HG03139 (cell line): Measurements from ENCODE around the gene MMD2.
"Not testable (repeated sequence)": the region's sequence is repeated elsewhere in the genome, so short reads cannot be mapped to it uniquely, and the experiment has no call there.

ENCODE experiments used
- ATAC-seq: cut with Tn5 transposase; IDR thresholded peaks from one replicate; pipeline ENCODE4 v1.9.1; 2021; ENCODE audit not compliant: unreplicated experiment

The MMD2 gene, protein sequence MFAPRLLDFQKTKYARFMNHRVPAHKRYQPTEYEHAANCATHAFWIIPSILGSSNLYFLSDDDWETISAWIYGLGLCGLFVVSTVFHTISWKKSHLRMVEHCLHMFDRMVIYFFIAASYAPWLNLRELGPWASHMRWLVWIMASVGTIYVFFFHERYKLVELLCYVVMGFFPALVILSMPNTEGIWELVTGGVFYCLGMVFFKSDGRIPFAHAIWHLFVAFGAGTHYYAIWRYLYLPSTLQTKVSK

DNA sequence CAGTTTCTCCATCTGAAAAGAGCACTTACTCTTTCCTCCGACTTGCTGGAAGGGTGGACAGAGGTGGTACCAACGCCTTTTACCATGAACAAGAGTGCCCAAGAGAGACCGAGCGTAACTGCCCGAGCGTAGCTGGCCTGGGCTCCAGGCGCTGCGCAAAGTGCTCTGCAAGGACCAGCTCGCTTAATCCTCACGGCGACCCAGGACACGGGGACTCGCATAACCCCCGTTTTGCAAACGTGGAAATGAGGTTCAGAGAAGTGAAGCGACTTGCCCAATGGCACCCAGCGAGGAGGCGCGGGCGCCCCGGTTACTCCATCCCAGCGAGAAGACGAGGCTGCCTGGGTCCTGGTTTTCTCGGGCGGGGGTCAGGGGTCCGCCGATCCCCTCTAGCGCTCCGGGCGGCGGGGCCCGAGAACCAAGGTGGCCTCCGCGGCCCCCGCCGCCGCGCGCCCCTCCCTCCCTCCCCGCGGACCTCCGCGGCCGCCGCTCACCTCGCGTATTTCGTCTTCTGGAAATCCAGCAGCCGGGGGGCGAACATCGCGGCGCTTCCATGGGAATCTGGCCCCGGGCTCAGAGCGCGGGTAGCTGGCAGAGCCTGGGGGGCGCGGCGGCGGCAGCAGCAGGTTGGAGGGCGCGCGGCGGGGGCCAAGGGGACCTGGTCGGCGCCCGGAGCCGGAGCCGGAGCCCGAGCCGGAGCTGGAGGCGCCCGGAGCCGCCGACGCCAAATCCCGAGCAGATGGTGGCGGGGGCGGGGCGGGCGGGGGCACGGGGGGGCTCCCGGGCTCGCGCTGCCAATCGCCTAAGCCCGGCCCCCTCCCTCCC is at the start of gene MMD2:
TSS of gene MMD2 (minus strand) at position 711 of the 825 bp plus-strand sequence. CDS start at position 541, 170 bp downstream.
- no peak for ATAC-seq

DNA sequence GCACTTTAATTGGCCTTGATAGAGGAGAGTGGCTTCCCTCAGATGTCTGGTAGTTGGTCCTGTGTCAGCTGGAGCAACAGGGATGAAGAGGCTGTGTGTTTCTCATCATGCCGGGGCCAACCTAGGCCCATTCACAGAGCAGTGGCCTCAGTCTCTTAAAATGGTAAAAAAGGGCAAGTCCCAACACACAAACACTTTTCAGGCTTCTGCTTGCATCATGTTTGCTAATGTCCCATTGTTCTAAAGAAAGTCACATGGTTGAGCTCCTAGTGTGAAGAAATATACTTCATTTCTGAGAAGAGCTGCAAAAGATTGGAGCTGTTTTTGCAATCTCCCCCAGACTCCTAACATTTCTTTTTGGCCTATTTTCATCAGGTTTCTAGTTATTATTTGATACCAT is 46.1 kb upstream of the MMD2 start:
- ATAC-seq = no peak

DNA sequence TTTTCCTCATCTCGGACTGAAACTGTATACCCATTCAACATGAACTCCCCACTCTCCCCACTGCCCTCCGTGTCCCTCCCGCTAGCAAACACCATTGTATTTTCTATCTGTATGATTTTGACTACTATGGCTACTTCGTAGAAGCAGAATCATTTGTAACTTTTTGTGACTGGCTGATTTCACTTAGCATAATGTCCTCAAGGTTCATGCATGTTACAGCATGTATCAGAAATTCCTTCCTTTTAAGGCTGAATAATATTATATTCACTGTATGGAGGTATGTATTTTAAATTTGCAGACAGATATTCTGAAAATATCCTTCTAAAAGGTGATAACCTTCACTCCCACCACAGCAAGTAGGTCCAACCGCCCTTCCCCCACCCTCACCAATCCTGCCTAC is 42.9 kb upstream of the MMD2 start:
- ATAC-seq = no peak

DNA sequence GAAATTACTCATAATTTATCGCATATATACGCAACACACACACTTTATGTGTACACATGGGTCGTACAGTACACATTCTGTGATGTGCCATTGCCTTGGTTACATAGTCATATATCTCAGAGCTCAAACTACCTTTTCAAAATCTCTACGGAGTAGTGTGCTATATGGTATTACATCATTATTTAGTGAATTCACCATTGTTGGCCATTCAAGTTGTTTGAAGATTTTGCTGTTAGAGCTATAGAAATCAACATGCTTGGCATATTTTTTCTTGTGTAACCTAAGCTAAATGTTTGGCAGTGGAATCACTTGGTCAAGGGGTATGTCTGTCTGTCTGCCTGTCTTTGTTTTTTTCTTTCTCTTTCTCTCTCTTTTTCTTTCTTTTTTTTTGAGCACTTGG is 42.0 kb upstream of the MMD2 start:
- no peak for ATAC-seq

DNA sequence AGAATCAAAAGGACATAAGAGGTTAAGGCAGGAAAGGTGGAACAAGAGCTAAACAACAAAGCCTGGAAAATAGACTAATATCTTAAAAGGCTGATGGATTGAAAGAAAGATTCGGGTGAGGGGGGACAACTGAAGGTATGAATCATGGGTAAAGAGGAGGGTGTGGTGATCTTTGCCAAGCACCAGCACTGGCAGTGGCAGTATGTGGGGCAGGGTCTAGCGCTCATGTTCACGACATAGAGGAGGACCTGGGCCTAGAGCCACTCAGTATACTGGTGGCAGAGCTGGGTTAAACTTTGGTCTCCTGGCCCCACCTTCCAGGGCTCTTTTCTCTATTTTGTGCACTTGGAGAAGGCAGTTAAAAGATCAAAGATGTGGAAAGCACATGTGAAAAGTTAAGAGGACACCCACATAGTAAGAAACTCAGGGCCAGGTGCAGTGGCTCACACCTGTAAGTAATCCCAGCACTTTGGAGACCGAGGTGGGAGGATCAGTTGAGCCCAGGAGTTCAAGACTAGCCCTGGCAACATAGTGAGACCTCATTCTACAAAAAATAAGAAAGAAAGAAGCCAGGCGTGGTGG is 40.5 kb upstream of the MMD2 start:
- no peak for ATAC-seq

DNA sequence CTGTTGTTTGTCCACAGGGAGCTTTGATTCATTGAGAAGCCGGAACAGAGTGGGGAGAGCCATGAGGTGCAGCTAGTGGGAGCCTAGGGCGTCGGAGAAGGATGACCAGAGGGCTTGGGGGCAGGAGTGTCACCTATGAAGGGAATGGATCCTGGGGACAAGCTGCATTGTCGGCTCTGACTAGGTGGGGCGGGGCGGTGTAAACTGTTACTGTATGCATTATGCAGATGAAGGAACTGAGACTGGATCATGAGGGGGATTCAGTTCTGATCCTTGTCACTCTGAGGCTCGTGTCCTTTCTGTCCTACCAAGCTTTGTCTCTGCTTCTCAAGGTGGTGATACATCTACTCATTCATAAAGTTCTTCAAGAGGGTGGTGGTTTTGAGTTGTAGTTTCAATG is 39.9 kb upstream of the MMD2 start:
- ATAC-seq = no peak

DNA sequence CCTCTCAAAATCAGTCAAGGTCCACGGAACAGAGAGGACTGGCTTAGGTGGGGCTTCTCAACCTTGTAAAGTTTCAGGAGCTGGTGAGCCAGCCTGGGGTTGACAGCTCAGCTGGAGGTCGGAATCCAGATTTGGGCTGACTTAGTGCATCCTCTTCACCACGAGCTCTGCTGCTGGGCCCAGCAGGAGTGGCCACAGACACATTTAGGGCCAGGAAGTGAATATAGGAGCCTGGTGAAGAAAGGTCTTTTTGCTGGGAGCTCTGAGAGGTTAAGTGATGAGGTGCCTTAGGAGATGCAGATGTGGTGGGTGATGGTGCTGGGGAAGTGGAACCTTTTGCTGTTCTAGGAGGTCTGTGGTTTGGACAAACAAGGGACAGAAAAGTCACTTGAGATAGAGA is 39.3 kb upstream of the MMD2 start:
- ATAC-seq = no peak

DNA sequence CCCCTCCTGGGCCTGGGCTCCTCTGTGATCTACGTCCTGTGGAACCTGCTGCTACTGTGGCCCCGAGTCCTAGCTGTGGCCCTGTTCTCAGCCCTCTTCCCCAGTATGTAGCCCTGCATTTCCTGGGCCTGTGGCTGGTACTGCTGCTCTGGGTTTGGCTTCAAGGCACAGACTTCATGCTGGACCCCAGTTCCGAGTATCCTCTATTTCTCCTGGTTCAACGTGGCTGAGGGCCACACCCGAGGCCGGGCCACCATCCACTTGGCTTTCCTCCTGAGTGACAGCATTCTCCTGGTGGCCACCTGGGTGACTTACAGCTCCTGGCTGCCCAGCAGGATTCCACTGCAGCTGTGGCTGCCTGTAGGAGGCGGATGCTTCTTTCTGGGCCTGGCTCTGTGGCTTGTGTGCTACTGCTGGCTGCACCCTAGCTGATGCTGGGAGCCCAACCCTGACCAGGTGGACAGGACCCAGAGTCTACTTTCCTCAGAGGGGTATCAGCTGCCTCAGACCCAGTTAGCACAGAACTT is 37.8 kb upstream of the MMD2 start:
- ATAC-seq = no peak

DNA sequence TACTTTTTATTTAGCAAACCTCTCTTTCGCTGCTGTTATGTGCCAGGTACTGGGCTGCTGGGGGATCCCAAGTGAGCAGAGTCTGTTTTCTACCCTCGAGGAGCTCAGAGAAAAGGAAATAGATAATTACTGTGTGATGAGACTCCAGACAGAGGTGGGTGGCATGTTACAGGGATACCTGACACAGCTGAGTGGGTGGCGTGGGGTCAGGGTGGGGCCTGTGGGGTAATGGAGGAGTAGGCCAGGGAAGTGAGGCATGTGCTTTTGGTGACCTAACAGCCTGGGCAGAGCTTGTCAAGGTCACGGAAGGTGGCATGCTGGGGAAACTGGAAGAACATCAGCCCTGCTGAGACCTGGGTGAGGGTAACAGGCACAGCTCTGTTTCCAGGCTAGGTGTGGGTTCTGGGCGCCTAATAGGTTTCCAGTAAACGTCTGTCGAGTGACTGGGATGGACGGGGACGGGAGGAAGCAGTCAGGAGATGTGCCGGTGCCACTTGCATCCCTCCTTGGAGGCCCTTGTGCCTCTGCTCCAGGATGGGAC is 36.5 kb upstream of the MMD2 start:
- ATAC-seq = no peak

DNA sequence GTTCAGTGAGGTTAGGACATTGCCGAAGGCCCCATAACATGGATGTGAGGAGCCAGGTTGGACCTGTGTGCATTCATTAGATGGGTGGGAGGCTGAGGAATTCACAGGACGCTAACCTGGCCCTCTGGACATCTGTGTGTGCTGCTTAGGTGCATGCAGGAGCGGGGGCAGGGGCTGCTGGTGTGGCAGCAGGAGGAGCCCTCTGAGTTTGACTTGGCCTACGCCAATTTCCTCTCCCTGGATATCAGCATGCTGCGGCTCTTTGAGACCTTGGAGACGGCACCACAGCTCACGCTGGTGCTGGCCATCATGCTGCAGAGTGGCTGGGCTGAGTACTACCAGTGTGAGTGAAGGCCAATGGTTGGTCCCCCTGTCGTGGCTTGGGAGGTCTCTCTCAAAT is 34.5 kb upstream of the MMD2 start:
- no peak for ATAC-seq

DNA sequence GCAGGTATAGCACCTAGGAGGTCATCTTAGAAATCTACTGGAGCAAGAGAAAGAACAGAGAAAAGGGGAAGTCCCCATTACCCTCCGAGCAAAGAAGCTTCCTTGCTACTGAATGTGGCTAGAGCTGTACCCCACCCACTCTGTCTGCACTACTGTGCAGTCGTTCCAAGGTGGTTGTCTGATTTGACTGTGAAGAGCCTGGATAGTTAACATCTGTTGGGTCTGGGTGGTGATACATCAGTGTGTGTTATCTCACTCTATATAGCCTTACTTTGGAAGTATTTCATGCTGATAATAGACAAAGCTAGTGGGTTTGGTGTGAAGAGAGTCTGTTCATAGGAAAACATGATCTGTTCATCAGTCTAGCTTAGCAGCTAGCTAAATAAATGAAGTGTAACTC is 23.8 kb upstream of the MMD2 start:
- ATAC-seq = not testable (repeated sequence)

DNA sequence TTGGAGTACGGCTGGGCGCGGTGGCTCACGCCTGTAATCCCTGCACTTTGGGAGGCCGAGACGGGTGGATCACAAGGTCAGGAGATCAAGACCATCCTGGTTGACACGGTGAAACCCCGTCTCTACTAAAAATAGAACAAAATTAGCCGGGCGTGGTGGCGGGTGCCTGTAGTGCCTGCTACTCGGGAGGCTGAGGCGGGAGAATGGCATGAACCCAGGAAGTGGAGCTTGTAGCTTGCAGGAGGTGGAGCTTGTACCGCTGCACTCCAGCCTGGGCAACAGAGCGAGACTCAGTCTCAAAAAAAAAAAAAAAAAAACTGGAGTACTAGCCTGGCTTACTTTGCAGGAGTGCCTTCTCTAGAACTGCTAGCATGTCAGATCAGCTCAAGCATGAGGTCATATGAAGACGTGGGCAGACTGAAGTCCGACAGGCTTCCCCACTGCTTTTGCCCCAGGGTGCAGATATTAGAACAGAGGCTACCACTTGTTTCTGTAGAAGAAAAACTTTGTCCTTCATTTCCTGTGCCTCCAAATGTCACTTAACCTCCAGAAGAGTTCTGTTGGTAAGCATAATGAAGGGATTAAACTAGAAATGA is 22.4 kb upstream of the MMD2 start:
- ATAC-seq = not testable (repeated sequence)

DNA sequence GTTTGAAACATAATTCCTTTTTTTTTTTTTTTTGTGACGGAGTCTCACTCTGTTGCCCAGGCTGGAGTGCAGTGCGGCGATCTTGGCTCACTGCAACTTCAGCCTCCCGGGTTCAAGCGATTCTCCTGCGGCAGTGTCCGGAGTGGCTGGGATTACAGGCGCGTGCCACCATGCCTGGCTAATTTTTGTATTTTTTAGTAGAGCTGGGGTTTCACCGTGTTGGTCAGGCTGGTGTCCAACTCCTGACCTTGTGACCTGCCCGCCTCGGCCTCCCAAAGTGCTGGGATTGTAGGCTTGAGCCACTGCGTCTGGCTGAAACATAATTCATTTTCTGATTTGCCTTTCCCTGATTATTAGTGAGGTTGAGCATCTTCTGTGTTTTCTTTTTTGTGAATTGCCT is 16.6 kb upstream of the MMD2 start:
- not testable (repeated sequence) for ATAC-seq

DNA sequence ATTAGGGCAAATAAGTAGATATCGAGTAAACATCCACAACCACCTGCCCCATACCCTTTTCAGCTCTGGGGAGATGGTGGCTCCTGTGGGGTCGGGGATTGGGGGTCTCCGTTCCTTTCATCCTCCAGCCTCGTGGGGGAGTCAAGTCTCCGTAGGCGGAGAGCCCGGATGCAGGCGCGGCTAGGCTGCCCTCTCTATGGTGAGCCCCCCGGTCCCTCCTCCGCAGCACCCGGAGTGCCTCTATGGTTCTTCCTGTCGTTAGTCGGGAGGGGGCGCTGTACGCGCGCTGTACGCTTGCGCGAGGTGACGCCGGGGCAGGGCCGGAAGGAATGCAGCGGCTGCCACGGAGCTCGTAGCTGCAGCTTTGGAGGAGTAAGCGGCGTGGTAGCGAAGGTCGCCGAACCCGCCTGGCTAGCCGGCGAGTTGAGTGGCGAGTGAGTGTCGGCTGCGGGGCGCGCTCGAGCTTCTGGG is 14.8 kb upstream of the MMD2 start:
- peak; percentile 93 for ATAC-seq

DNA sequence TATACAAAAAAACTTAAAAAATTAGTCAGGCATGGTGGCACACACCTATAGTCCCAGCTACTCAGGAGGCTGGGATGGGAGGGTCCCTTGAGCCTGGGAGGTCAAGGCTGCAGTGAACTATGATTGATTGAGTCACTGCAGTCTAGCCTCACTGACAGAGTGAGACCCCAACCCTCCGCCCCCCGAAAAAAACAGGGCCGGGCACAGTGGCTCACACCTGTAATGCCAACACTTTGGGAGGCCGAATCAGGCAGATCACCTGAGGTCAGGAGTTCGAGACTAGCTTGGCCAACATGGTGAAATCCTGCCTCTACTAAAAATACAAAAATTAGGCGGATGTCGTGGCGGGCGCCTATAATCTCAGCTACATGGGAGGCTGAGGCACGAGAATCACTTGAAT is 13.5 kb upstream of the MMD2 start:
- not testable (repeated sequence) for ATAC-seq

DNA sequence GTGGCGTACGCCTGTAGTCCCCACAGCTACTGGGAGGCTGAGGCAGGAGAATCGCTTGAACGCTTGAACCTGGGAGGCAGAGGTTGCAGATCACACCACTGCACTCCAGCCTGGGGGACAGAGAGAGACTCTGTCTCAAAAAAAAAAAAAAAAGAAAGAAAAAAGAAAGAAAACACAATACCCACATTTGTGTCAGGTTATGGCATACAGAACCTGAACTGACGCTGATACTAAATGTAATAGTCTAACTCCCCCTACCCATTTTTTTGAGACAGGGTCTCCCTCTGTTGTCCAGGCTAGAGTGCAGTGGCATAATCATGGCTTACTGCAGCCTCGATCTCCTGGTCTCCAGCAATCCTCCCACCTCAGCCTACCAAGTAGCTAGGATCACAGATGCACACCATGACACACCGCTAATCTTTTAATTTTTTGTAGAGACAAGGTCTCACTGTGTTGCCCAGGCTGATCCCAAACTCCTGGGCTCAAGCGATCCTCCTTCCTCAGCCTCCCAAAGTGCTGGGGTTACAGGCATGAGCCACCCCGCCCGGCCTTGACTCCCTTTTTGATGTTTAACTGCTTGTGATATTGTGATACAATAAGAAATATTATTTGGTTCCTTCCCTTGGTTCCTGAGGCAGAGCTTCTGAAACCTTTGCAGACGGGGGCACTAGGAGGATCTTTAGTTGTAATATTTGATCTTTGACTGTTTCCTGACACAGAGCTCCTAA is 6.5 kb upstream of the MMD2 start:
- no peak for ATAC-seq

DNA sequence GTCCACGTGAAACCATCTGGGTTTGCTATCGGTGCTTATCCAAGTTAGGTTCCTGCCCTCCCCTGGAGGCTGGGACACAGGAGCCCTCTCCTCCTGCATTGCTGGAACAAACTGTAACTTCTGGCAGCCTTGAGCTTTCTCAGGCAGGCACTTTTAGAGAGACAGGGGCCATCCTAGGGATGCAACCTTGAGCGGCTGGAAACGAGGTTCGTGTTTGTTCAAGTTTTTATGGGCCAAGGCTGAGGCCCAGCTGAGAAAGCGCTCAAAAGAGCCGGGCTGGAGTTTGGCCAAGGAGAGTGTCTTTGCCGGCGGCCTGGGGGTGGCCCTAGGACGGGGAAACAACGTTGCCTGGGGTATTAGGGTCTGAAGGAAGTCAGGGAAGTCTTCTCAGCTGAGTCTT is 5.5 kb upstream of the MMD2 start:
- ATAC-seq = no peak

DNA sequence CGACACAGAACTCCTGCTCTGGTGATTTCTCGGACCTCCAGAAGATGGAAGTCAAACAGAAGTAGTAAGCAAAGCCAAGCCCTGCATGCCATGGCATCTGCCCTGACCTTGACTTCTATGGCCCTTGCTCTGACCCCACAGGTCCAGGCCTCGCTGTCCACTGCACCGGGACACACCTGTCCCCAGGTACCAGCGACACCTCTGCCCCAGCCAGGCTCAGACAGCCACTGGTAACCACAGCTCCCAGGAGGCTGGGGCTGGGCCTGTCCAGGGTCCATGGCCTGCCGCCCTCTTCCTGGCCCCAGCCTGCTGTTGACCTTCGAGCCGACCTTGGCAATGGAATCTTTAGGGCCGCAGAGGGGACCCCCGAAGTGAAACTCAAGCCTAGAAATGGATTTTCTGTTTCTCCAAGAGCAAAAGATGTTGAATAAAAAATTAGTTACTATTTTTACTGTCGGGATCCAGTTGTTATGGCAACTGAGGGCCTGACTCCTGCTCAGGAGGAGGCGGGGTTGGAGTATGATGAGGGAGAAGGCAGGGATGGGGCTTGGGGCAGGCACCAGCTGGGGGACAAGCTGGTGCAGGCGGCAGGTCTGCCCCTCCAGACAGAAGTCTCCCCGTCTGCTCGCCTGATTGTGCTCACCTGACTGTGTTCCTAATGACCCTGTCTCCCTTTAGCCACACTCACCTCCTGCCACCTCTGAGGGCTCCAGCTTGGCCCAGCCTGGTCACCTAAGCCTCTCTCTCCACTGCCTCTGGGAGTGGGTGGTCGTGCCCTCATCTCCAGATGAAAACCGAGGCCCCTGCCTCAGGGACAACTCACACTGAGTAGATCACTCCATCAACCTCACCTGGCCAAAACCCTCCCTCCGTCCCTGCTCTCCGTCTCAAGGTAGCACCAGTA is 4.1 kb upstream of the MMD2 start:
- ATAC-seq = no peak

DNA sequence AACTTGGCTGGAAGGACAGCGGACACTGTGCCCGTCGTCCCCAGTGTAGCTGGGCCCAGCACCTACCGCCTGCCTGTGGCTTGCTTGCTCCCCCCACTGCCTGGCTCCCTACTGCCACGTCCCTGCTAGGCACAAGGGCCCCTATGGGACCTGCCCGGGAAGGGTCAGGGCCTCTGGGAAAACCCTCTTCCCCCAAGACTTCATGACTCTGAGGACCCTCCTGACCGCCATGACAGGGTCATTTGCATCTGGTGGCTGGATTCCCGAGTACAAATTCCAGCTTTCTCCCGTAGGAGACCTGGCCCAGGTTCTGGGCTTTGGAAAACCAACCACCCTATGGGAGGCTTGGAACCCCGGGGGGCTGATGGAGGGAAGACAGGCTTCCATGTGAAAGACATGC is 1.4 kb upstream of the MMD2 start:
- ATAC-seq = no peak
